Testis (tissue), 2 donors: Measurements from ENCODE around the gene SPATC1L.

Experiments
- POLR2A ChIP-seq: fragments of 450-650 bp; IDR thresholded peaks from one replicate; pipeline ENCODE4 v1.6.1; 2017; ENCODE audit warnings: antibody characterized with exemption, mild to moderate bottlenecking, moderate library complexity
- TF ChIP-seq, protein P1 (sequence below), 3 experiments: fragments of 450-650 bp in 2 of 3; fragments of 200-600 bp in 1 of 3; sonication (generic) in 1 of 3; IDR thresholded peaks; one replicate each; pipeline ENCODE4 v1.5.1; 2016 to 2019; ENCODE audit warnings: antibody characterized with exemption in 3 of 3, mild to moderate bottlenecking in 2 of 3, moderate library complexity in 1 of 3

DNA sequence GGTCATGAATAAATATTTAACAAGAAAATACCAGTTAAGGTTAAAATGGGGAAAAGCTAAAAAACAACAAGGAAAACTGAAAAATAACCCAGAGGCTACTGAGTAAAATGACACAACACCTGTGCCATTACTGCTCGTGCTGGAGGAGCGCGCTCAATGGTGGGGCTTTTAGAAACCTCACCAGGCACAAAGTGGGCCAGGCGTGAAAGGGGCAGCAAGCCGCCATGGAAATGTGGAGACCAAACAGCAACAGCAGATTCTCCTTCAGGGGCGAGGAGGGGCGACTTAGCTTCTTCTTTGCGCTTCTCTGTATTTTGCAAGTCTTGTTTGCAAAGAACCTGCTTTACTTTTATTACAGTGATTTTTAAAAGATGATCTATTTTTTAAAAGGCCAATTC is 18.9 kb upstream of the SPATC1L start:
- TF ChIP-seq, protein P1, sequence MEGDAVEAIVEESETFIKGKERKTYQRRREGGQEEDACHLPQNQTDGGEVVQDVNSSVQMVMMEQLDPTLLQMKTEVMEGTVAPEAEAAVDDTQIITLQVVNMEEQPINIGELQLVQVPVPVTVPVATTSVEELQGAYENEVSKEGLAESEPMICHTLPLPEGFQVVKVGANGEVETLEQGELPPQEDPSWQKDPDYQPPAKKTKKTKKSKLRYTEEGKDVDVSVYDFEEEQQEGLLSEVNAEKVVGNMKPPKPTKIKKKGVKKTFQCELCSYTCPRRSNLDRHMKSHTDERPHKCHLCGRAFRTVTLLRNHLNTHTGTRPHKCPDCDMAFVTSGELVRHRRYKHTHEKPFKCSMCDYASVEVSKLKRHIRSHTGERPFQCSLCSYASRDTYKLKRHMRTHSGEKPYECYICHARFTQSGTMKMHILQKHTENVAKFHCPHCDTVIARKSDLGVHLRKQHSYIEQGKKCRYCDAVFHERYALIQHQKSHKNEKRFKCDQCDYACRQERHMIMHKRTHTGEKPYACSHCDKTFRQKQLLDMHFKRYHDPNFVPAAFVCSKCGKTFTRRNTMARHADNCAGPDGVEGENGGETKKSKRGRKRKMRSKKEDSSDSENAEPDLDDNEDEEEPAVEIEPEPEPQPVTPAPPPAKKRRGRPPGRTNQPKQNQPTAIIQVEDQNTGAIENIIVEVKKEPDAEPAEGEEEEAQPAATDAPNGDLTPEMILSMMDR (IDR thresholded peaks at IDR 0.05): no peak
- TF ChIP-seq POLR2A: no peak
